Cardiac muscle cell (in vitro differentiated cells and primary cell): Measurements from ENCODE around the gene TGM6. TPM values are rescaled to one million over a fixed set of nuclear protein-coding genes. Genes with fewer than 3 reads are reported as not detected.

Experiments
- DNase-seq, 2 donors: peaks; one replicate each; pipeline versions ENCODE4 v3.0.0 to v3.0.0-alpha.2; 2010 to 2017; ENCODE audit warnings: low read depth in 1 of 2, low spot score in 1 of 2
- H3K27ac ChIP-seq: fragments of 200-600 bp; sonication (generic); 2 replicates; pipeline ENCODE4 v1.5.1; 2016
- H3K27me3 ChIP-seq: fragments of 200-600 bp; sonication (generic); 2 replicates; pipeline ENCODE4 v1.6.0; 2016; ENCODE audit warnings: control low read depth
- H3K36me3 ChIP-seq: fragments of 200-600 bp; sonication (generic); 2 replicates; pipeline ENCODE4 v1.5.1; 2016; ENCODE audit warnings: control low read depth
- H3K4me1 ChIP-seq: fragments of 200-600 bp; sonication (generic); 2 replicates; pipeline ENCODE4 v1.8.1; 2017; ENCODE audit warnings: low read depth, mild to moderate bottlenecking, mixed run types
- H3K4me3 ChIP-seq: fragments of 200-600 bp; sonication (generic); 2 replicates; pipeline ENCODE4 v1.5.1; 2016; ENCODE audit warnings: mild to moderate bottlenecking
- H3K9me3 ChIP-seq: fragments of 200-600 bp; sonication (generic); 2 replicates; pipeline ENCODE4 v1.5.1; 2017; ENCODE audit warnings: low read depth, mild to moderate bottlenecking, control low read depth
- CTCF ChIP-seq: IDR thresholded peaks from 2 replicates; pipeline ENCODE4 v1.5.1; 2012; ENCODE audit warnings: low read depth, mild to moderate bottlenecking, low read length
- polyA plus RNA-seq: library from polyadenylated mRNA; unstranded; fragments of >200 nt; fragmentation: Nextera tagmentation; extraction: Ambion mirVana; gene quantifications from 2 replicates; pipeline ENCODE4 v1.2.1, GENCODE V29; 2016
- total RNA-seq: library from RNA; depleted of rRNA; stranded (reverse); fragments of >200 nt; gene quantifications from 2 replicates; pipeline ENCODE4 v1.2.3, GENCODE V29; 2016

Gene TGM6
- total and polyA plus RNA-seq, 2 experiments from 2014 or later, result not detected

GRCh38 chr20:2350606-2351005 lies 30.1 kb upstream of the TGM6 start:
- no peak for DNase-seq
- H3K9me3 ChIP-seq, result no peaks in the 10 kb centered on the region
- H3K27me3 ChIP-seq, result no peaks in the 10 kb centered on the region
- H3K4me3 ChIP-seq, result no peak overlapping the region
- H3K36me3 ChIP-seq, result no peaks in the 10 kb centered on the region
- no peak overlapping the region for H3K27ac ChIP-seq
- H3K4me1 ChIP-seq, result no peaks in the 10 kb centered on the region
- TF ChIP-seq CTCF, result no peak

GRCh38 chr20:2353231-2353630 lies 27.5 kb upstream of the TGM6 start:
- H3K36me3 ChIP-seq, result no peaks in the 10 kb centered on the region
- no peak overlapping the region for H3K27ac ChIP-seq
- H3K9me3 ChIP-seq, result no peaks in the 10 kb centered on the region
- no peak for TF ChIP-seq CTCF
- no peaks in the 10 kb centered on the region for H3K27me3 ChIP-seq
- no peaks in the 10 kb centered on the region for H3K4me1 ChIP-seq
- DNase-seq, result no peak
- H3K4me3 ChIP-seq, result no peak overlapping the region

- no peak for DNase-seq
- no peaks in the 10 kb centered on the region for H3K36me3 ChIP-seq
- TF ChIP-seq CTCF, result no peak
These were observed 23.6 kb upstream of the TGM6 start for GRCh38 chr20:2357114-2357513.

GRCh38 chr20:2358006-2358405 lies 22.7 kb upstream of the TGM6 start:
- no peak overlapping the region for H3K4me3 ChIP-seq
- no peak for TF ChIP-seq CTCF
- H3K4me1 ChIP-seq, result no peaks in the 10 kb centered on the region
- H3K9me3 ChIP-seq, result no peaks in the 10 kb centered on the region
- no peak overlapping the region for H3K27ac ChIP-seq
- no peaks in the 10 kb centered on the region for H3K36me3 ChIP-seq
- H3K27me3 ChIP-seq, result no peaks in the 10 kb centered on the region
- no peak for DNase-seq

More at GRCh38 chr20:2357114-2357513, 23.6 kb upstream of the TGM6 start:
- H3K4me1 ChIP-seq, result no peaks in the 10 kb centered on the region
- no peaks in the 10 kb centered on the region for H3K27me3 ChIP-seq
- H3K4me3 ChIP-seq, result no peak overlapping the region
- H3K9me3 ChIP-seq, result no peaks in the 10 kb centered on the region
- no peak overlapping the region for H3K27ac ChIP-seq

GRCh38 chr20:2361035-2361593 lies 19.6 kb upstream of the TGM6 start:
- Histone ChIP-seq H3K27me3 (no peaks in the 10 kb centered on the region), H3K4me3 (no peak overlapping the region), H3K36me3 (no peaks in the 10 kb centered on the region), H3K4me1 (no peaks in the 10 kb centered on the region), H3K27ac (no peak overlapping the region), H3K9me3 (no peaks in the 10 kb centered on the region)
- TF ChIP-seq CTCF, result no peak
- no peak for DNase-seq
